Kasumi-1 (cell line): ENCODE results near the gene MTG2.

Source experiments
- DNase-seq, 2 experiments: peaks; one replicate each; lab custom pipeline; 2025; lab: John Stamatoyannopoulos, UW

The MTG2 gene

DNA sequence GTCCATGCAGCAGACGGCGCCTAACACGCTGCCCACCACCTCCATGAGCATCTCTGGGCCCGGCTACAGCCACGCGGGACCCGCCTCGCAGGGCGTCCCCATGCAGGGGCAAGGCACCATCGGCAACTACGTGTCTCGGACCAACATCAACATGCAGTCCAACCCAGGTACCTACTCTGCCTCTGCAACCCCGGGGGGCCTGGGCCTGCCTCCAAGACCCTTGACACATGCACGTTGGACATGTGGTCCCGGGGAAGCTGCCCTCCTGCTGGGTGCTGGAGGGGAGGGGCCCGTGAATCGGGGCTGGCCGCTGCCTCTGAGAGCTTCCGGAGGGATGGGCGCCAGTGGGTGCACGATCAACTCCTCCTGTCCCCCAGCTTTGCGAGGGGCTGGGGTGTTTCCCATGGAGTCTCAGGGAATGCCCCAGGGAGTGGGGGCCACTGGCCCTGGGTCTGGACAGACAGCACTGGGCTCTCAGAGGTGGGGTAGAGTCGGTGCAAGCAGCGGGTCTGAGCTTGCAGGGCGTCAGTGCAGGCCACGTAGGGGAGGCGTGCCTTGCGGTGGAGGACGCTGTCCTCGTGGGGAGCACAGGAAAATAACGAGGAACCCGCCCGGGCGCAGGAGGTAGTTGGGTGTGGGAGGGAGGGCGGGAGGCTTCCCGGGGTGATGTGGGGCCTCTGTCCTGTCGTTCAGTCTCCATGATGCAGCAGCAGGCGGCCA, 19.9 kb upstream of the MTG2 start:
- no peak for DNase-seq

DNA sequence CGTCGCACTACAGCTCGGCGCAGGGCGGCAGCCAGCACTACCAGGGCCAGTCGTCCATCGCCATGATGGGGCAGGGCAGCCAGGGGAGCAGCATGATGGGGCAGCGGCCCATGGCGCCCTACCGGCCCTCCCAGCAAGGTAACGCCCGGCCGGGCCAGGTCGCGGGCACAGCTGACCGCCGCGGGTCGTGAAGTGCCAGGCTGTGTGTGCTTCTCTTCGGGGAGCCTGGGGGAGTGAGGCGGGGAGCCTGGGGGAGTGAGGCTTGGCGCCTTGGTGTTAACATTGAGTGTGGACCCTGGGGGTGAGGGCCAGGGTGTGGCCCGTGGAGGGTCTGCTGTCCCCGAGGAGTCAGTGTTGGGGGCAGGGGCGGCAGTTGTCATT, 19.4 kb upstream of the MTG2 start:
- no peak for DNase-seq

DNA sequence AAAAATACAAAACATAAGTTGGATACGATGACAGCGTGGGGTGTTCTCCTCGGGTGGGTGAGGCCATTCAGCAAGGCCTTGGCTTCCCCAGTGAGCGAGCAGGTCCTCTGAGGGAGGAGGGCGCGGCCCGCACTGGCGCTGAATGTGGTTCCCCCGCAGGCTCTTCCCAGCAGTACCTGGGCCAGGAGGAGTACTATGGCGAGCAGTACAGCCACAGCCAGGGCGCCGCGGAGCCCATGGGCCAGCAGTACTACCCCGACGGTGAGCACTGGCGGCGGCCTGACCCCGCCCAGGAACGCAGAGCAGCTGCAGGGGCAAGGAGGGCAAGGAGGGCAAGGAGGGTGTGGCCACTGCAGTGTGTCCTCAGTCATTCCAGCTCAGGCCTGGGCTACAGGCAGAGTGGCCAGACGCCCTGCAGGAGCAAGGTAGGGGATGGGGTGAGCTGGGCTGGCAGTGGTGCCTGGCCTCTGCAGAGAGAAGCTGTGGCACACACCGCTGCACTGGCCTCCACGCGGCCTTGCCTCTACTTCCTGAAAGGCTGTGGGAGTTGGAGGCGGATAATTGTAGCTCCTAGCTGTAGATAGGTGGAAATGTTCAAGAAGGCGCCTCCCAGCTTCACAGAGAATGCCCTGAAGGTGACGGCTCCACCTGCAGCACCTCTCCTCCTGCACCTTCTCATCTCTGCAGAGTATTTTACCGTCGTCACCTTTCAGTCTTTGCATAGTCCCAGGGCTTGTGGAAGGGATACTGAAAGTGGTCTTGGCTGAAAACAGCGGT, 18.7 kb upstream of the MTG2 start:
- DNase-seq: no peak

DNA sequence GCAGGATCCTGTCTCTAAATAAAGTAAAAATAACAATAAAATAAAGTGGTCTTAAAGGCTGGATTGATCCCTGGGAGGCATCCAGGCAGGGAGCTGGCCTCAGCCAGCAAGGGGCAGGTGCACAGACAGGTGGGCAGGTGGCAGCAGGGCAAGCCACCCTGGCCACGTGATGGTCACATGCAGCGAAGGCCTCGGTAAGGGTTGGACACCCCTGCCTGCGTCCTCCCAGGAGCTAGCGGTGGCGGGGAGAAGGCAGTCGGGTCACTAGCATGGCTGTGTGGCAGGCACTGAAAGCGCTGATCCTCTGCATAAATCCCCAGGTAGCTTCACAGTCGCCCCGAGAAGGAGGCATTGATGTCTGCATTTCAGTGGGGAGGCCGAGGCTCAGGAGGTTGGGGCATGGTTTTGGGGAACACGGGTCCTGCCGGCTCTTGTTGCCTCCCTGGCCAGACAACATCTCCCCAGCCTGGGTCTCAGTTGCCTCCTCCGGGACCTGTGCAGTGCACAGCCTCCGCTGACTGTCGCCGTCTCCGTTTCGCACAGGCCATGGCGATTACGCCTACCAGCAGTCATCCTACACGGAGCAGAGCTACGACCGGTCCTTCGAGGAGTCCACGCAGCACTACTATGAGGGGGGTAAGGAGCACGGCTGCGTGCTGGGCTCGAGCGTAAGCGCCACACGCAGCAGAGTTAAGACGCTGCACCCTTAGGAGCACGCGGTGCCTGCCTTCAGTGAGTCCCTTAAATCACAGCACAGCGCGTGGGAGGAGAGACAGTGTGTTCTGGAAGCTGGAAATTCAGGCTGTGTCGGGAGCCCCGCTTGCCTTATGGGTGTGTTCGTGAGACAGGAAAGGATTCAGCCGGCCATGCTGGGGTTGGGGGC, 17.7 kb upstream of the MTG2 start:
- no peak for DNase-seq

DNA sequence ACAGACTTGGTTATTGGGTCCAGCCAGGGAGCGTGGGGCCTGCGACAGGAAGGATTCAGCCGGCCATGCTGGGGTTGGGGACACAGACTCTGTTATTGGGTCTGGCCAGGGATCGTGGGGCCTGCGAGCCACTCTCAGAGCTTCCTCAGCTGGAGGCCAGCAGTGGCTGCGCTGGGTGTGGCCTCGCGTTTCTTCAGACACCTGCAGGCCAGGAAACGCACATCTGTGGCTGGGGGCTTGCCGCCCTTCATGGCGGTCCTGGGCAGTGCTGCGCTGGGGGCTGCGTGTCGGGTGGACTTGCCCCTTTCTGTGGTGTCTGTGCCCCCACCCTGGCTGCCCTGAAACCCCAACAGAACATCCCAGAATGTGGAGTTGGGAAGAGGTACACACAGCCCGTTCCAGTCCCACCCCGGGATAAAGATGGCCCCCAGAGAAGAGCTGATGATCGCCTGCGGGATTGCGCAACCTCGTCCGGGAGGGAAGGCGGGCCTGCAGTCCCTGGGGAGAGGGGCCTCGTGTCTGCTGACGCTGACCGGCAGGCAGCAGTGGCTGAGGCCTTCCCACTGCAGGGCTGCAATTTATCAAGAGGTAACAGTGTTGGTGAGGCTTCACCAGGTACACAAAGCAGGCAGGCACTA, 16.9 kb upstream of the MTG2 start:
- no peak for DNase-seq

DNA sequence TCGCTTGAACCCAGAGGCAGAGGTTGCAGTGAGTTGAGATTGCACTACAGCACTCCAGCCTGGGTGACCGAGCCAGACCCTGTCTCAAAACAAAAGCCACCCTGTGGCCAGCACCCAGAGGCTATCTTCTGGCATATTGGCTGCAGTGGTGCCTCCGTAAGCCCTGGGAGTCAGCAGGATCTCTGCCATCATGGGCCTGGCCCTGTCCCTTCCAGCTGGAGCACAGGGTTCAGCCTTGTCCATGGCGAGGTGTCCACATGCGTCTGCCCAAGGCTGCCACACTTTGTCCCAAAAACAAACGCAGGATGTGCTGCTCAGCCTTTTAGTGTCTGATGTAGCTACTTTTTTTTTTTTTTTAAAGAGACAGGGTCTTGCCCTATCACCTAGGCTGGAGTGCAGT, 15.4 kb upstream of the MTG2 start:
- DNase-seq: no peak

DNA sequence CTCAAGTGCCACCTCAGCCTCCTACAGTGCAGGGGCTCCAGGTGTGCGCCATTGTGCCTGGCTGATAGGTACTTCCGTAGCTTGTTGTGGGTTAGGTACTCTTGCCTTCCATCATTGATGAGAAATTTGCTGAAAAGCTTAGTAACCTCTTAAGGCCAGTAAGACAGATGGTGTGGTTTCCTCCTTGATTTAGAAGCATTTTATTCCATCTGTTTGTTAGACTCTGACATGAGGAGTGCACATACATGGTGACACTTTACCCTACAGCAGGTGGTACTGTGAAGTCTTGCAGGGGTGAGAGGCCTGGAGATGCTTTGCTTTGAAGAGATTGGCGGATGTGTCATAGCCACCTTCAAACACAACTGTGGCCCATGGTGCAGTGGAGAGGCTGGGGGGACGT, 14.8 kb upstream of the MTG2 start:
- DNase-seq: no peak

DNA sequence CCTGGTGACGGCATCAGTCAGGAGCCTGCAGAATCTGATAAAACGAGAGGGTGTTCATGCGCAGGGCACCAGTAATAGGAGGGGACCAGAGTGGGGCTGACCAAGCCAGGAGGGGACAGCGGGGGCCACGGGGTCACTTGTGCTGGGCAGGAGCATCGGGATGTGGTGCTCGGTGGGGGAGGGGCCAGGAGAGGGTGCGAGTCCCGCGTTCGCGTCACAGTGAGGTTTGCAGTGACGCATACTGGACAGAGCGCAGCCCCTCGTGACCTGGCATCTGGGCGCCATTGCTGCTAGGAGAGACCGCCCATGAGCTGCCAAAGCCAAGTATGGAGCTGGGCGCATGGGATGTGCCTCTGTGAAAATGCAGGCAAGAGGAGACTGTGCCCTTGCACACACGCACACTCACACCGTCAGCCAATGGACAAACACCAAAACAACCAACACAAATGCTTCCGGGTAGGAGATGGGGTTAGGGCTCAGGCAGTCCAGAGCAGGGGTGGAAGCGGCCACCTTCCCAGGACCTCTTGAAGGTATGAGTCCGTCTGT, 13.9 kb upstream of the MTG2 start:
- no peak for DNase-seq

DNA sequence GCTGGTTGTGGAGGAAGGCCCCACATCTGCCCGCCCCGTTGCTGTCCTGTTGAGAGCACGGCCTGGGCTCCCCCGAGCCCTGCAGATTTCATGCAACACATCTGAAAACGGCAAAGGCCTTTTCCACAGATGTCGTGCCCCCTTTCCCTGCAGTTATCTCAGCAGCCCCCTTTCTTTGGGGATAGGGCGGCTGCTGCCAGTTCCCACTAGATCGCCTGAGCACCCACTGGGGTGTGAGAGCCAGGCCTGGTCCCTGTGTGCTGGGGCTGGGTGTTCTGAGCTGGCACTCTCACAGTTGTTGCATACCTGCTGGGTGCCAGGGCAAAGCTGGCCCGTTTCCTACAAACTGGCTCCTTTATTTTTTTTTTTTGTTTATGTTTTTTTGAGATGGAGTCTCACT, 12.3 kb upstream of the MTG2 start:
- no peak for DNase-seq

DNA sequence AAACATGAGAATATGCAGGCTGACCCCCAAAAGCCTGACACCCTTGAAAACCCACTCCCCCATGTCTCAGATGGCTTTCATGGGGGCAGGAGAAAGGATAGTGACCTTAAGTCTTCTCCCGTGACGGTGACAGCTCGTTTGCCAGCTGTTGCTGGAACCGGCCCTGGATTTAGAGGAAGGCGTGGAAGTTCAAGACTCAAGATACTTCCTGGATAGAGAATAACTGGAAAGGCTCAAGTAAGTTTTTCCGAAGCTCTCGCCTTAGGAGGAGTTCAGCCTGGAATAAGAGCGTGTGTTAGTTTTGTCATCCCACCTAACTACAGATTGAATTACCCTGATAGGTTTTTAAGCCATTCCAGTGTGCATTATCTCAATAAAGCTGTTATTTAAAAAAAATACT, 11.6 kb upstream of the MTG2 start:
- no peak for DNase-seq

DNA sequence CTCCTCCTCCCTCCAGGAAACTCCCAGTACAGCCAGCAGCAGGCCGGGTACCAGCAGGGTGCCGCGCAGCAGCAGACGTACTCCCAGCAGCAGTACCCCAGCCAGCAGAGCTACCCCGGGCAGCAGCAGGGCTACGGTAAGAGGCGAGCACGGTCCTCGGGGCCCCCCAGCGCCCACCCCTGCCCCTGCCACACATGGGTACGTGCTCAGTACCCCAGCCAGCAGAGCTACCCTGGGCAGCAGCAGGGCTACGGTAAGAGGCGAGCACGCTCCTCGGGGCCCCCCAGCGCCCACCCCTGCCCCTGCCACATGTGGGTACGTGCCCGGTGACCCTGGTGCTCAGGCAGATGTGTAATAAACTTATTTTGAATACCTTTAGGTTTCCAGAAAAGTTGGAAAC, 10.2 kb upstream of the MTG2 start:
- no peak for DNase-seq

DNA sequence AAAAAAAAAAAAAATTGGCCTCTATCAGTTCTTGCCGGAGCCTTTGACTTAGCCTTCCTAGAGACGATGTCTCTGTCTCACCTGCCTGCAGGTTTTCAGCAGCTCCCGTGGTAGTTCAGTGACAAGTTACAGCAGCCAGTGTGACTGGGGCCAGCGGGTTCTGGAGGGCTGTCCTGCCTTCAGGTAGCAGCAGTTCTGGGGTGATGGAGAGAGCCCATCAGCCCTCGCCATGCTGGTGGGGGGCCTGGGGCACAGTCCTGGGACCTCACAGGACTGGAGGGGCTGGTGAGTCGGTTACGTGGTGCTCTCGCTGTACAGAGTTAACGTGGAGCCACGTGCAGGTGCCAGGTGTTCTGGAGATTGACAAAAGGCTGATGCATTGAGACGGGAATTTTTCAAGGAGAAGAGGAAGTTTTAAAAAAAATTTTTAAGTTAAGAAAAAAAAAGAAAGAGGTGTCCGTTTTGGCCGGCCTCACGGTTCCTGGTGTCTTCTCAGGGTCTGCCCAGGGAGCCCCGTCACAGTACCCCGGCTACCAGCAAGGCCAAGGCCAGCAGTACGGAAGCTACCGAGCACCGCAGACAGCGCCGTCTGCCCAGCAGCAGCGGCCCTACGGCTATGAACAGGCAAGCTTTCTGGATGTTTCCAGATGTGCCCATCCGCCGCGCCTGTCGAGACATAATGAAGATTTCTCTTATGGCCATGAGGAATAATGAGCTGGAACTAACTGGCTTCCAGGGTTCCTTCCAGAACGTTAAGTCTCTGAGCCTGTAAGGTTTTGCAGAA, 8.6 kb upstream of the MTG2 start:
- no peak for DNase-seq

DNA sequence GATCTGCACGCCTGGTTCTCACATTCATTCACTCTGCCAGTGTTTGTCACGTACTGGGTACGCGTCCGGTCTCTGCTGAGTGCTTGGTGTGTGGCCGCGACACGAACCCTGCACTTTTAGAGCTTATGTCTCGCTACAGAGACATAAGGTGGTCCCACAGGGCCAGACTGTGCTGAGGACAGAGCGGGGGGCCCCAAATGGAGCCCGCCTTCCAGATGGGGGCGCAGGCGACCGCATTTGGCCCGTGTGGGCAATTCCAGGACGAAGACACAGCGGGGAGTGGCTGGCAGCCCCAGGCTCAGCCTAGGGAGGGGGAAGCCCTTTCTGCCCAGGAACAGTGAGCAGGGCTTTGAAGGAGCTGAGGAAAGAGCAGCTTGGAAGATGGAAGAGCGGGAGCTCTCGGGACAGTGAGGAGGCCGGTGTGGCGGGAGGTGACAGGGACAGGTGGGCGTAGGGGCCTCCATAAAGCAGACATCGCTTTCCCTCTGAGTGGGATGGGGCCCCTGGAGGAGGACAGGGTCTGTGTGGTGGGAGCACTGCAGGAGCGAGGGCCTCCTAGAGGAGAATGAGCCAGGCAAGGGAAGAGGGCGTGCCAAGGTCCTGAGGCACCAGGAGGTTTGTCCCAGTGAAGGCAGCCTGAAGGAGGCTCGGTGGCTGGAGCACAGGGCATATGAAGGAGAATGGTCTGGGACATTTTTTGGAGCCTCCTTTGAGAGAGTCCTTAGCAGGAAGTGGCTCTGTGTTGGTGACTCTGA, 7.8 kb upstream of the MTG2 start:
- DNase-seq: no peak

DNA sequence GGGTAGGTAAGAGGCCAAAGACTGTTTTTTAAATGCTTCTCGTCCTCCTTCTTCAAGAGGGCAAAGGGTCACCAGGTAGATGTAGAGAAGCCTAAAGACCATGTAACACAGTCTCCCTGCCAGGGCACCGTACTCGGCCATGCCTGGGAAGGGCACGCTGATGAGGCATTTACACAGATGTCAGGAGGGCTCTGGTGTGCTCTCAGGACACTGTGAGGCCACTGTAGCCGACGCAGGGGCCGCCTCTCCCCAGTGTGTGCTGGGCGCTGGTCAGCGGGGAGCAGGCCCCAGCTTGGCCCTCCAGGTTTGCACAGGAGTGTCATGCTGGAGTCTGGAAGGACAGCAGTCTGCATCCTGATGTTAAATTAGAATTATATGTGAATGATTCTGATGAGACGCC, 7.1 kb upstream of the MTG2 start:
- DNase-seq: no peak

DNA sequence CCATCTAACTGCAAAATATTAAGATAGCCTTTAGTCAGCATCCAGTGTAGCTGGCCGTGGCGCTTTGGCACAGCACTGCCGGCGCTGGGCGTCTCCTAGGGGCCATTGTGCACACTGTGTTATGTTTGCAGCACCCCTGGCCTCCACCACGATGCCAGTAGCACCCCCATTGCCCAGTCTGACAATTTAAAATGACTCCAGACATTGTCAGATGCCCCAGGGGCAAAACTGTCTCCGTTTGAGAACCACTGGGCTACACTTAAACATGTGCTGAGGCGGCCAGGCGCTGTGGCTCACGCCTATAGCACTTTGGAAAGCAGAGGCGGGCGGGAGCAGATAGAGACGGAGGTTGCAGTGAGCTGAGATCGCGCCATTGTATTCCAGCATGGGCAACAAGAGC, 6.0 kb upstream of the MTG2 start:
- no peak for DNase-seq

DNA sequence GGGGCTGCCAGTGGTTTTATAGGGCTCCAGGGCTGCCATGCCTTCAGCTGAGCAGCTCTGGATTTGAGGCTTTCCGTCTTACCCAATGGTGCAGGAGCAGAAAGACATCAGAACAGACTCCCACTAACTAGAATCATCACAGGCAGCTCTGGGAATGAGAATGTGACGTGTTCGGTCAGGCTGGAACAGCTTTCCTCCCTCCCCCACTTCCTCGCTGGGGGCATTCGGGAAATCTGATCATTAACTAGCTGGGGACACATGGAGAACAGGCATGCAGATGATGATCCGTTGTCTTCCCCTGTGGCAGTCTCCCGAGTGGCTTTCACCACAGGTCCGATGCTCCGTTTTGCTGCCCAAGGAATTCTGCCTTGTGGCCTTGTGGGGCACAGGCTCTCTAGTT, 5.5 kb upstream of the MTG2 start:
- no peak for DNase-seq

DNA sequence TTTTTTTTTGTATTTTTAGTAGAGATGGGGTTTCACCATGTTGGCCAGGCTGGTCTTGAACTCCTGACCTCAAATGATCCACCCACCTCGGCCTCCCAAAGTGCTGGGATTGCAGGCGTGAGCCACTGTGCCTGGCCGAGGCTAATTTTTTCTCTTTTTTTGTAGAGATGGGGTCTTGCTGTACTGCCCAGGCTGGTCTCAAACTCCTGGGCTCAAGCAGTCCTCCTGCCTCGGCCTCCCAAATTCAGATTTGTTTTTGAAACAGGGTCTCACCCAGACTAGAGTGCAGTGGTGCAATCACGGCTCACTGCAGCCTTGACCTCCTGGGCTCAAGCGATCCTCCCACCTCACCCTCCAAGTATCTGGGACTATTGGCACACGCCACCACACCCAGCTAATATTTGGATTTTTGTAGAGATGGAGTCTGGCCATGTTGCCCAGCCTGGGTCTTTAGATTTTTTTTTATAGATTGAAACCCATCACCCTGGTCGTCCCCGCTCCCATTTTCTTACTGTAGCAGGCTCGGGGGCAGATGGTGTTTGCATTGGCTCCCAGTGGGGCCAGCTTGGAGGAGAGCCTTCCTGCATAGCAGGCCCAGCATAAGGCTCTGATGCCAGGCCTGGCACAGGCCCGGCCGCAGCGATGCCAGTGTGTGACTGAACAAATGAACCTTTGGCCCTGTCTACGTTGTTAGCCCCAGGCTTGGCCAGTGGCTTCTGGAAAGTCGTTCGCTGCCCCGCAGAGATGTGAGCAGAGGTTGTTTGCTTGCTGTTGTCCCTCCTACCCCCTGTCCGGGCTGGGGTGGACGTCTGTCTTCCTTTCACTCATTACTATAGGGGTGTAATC, 4.3 kb upstream of the MTG2 start:
- no peak for DNase-seq

DNA sequence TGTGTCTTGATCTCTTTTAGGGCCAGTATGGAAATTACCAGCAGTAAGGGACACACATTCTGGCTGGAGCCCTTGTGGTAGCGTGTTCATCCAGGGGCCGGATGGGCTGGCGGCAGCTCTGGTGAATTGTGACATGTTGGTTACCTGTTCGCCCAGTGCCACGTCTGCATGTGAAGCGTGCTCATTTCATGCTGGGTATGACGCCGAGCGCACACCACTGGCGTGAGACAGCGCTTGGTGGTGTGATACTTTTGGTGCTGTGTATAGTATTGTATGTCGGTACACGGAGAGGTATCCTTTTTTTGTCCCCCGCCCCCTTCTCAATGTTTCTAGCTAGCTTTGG, 3.7 kb upstream of the MTG2 start:
- DNase-seq: no peak

DNA sequence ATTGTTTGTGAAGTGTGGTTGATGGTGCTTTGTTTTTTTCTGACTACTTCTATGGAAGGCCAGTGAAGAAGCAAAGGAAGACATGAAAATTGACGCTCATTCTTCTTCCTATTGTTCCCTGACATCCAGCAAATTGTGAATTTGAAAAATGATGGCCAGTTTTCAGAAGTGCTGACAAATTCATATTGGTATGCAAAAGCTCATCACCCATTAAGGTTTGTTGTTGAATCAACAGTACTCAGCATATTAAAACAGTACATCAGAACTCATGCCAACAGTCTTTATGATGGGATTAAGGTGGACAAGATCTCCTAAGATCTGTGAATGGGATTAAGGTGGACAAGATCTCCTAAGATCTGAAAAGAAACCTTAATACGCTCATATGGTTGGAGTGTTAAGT, 1.0 kb upstream of the MTG2 start:
- no peak for DNase-seq
